Psoas muscle (tissue), 8 donors: Measurements from ENCODE around the gene ANKH. TPM values are rescaled to one million over a fixed set of nuclear protein-coding genes. Genes with fewer than 3 reads are reported as not detected.
A peak's percentile ranks its signal among the peaks of the same experiment; 100 is the strongest.

Experiments
- ATAC-seq, 4 donors: fragments of 200-7000 bp; cut with Tn5 transposase; one replicate each; pipeline ENCODE4 v1.9.1; 2020; ENCODE audit warnings: moderate library complexity in 3 of 4, mild to moderate bottlenecking in 2 of 4
- DNase-seq, 2 donors: peaks; one replicate each; pipeline ENCODE4 v3.0.0-alpha.2; 2020
- H3K27ac ChIP-seq: fragments of 200-600 bp; one replicate; pipeline ENCODE4 v1.8.0; 2022
- H3K27me3 ChIP-seq, 3 donors: fragments of 200-600 bp in 1 of 3; one replicate each; pipeline versions ENCODE4 v1.6.1 to v1.8.0; 2013 to 2022; ENCODE audit warnings: low read length in 2 of 3, mild to moderate bottlenecking in 2 of 3, moderate library complexity in 1 of 3; ENCODE audit not compliant: insufficient read depth in 3 of 3
- H3K36me3 ChIP-seq, 2 donors: fragments of 200-600 bp in 1 of 2; one replicate each; pipeline versions ENCODE4 v1.6.1 to v1.8.0; 2013 to 2022; ENCODE audit warnings: low read depth in 1 of 2, mild to moderate bottlenecking in 1 of 2, moderate library complexity in 1 of 2; ENCODE audit not compliant: insufficient read depth in 1 of 2
- H3K4me1 ChIP-seq: fragments of 200-600 bp; one replicate; pipeline ENCODE4 v1.8.0; 2022
- H3K4me3 ChIP-seq: fragments of 200-600 bp; one replicate; pipeline ENCODE4 v1.8.0; 2022; ENCODE audit warnings: mild to moderate bottlenecking
- H3K9me3 ChIP-seq: fragments of 200-600 bp; one replicate; pipeline ENCODE4 v1.8.0; 2022
- CTCF ChIP-seq: fragments of 200-600 bp; IDR thresholded peaks from one replicate; pipeline ENCODE4 v1.8.0; 2022; ENCODE audit warnings: antibody characterized with exemption
- WGBS, 3 donors: extraction: QIAGEN DNeasy Blood & Tissue Kit; methylation state at CpG; one replicate each; pipeline versions ENCODE4 v1.1.6 to v1.1.7; 2013; 5-methylcytosine and 5-hydroxymethylcytosine counted together
- intact Hi-C, 2 donors: fragments of 100-400 bp; cut with DNase I; formaldehyde crosslinking; loops; one replicate each; pipeline versions ENCODE4 v1.11.0 to v1.14.2; 2022
- polyA plus RNA-seq, 3 donors: library from polyadenylated mRNA; stranded (reverse); fragments of 200-250 nt; gene quantifications; one replicate each; pipeline ENCODE4 v1.2.3, GENCODE V29; 2013
- total RNA-seq, 4 donors: library from RNA; stranded (reverse); fragmentation: NEBNext Ultra II Directional in 2 of 4; extraction: Animal tissue kit (Norgen Biotek cat#: 25700) in 2 of 4; gene quantifications; one replicate each; pipeline versions ENCODE4 v1.2.1 to v1.2.4, GENCODE V29; 2021 to 2023
- donor health status: healthy with polysubstance abuse.
- donor health status: DM: no; HTN: no; CAD: no; lungs with moderate emphysema.
- donor health status: Bipolar disorder and iron deficiency.
- donor health status: healthy.
- donor health status: DM: yes; HTN: yes; CAD: no.
- donor health status: DM: no; HTN: no; CAD: no.
- donor health status: DM: no; HTN: no; CAD: no.
- donor health status: DM: yes; HTN: yes; CAD: no.

Gene ANKH
- total and polyA plus RNA-seq, 7 donors, result 24.0 to 92.8 (median 63.0) TPM

- Histone ChIP-seq H3K4me3 (no peak overlapping the region), H3K36me3 (no peaks in the 10 kb centered on the region), H3K27ac (peak overlapping the region; percentile 56), H3K27me3 (no peaks in the 10 kb centered on the region), H3K4me1 (peaks cover 48% of the 10 kb centered on the region), H3K9me3 (no peaks in the 10 kb centered on the region)
- ATAC-seq (peak in 1 of 4 donors; percentile 37), DNase-seq (no peak)
- no peak for TF ChIP-seq CTCF
- intact Hi-C loops, result loop anchor here (5.0 to 10.0 kb wide), 4 partner anchors 36 to 178 kb away; no protein-coding TSS in a partner anchor
- 29 to 51% (median 33%) methylated on average over 2 of the region's 2 CpGs for WGBS, 3 donors
These were observed 8.5 kb downstream of the ANKH start for GRCh38 chr5:14863105-14863504.

DNA sequence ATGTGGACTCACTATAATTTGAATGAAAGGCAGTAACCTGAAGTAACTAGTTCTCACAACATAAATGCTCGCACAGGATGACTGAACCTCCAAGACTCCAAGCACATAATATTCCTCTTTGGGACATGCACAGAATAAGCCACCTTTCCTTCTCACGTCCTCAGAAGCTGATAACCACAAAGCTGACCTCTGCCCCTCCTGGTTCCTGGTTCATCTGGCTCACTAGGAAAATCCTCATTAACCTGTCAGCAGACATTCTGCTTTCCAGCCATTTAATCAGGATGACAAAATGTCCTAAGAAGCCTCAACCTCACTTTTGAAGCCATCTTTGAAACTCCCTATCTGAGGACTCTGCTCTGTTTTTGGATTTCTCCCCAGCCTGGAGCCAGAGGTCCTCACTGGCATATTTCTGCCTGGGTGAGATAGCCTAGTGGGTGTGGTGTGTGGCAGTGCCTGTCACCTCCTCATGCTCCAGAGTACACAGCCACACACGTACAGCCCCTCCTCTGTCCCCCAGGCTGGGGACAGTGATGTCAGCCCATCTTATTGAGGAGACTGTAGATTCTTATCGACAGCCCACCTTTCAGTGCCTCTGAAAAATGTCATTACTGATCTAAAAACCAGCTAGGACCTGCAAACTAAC, 10.3 kb downstream of the ANKH start:
- no peak for ATAC-seq
- peaks cover 48% of the 10 kb centered on the region for H3K4me1 ChIP-seq
- H3K27me3 ChIP-seq, result no peaks in the 10 kb centered on the region
- no peaks in the 10 kb centered on the region for H3K36me3 ChIP-seq
- intact Hi-C loops, result loop anchor here (5.0 to 10.0 kb wide), 4 partner anchors 34 to 176 kb away; no protein-coding TSS in a partner anchor
- no peak overlapping the region for H3K4me3 ChIP-seq
- TF ChIP-seq CTCF, result no peak
- no peak for DNase-seq
- peak overlapping the region; percentile 38 for H3K27ac ChIP-seq
- no peaks in the 10 kb centered on the region for H3K9me3 ChIP-seq
- WGBS, 3 donors, result 65 to 75% (median 68%) methylated on average over 4 of the region's 4 CpGs

GRCh38 chr5:14859980-14860379, 11.6 kb downstream of the ANKH start:
- Histone ChIP-seq H3K4me3 (no peak overlapping the region), H3K36me3 (no peaks in the 10 kb centered on the region), H3K4me1 (peaks cover 45% of the 10 kb centered on the region), H3K27me3 (no peaks in the 10 kb centered on the region), H3K27ac (peak overlapping the region; percentile 38), H3K9me3 (no peaks in the 10 kb centered on the region)
- ATAC-seq (no peak), DNase-seq (no peak)
- intact Hi-C loops, result loop anchor here (5.0 to 10.0 kb wide), 4 partner anchors 33 to 175 kb away; no protein-coding TSS in a partner anchor
- TF ChIP-seq CTCF, result no peak
- WGBS, 3 donors, result 51 to 61% (median 54%) methylated on average over 7 of the region's 7 CpGs

DNA sequence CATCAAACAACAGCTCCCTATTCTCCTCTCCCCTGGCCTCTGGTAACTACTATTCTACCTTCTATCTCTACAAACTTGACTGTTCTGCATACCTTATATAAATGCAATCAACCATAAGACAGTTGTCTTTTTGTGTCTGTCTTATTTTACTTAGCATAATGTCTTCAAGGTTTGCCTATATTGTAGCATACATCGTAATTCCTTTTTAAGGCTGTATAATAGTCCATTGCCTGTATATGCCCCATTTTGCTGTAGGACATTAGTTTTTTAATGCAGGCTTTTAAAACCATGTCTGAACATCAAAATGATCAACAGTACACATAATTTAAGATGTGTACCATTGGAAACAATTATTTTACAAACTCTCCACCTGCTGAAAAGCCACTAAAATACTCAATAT, 12.4 kb downstream of the ANKH start:
- H3K4me1 ChIP-seq, result peaks cover 45% of the 10 kb centered on the region
- ATAC-seq (no peak), DNase-seq (no peak)
- TF ChIP-seq CTCF, result no peak
- H3K4me3 ChIP-seq, result no peak overlapping the region
- H3K36me3 ChIP-seq, result no peaks in the 10 kb centered on the region
- no peak overlapping the region for H3K27ac ChIP-seq
- intact Hi-C loops, result no loop called here
- no peaks in the 10 kb centered on the region for H3K9me3 ChIP-seq
- 95 to 100% (median 98%) methylated on average over 1 of the region's 1 CpG for WGBS, 3 donors
- no peaks in the 10 kb centered on the region for H3K27me3 ChIP-seq

DNA sequence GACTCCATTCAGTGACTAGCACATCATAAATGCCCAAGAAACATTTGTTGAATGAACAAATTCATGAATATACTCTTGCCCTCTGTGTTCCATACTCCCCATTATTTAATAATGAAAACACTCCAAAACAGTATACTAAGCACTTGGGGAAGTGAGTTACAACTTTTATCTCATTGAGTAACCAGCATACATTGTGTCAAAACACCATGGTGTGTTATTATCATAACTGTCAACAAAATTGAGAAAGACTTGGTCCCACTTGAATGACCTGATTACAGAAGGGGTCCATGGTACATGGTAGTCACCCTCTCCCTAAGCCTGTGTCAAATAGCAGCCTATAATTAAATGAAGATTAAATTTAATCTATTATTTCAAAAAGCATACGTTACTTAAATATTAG, 16.2 kb downstream of the ANKH start:
- DNase-seq (no peak), ATAC-seq (peak in 1 of 4 donors; percentile 49)
- H3K36me3 ChIP-seq, result no peaks in the 10 kb centered on the region
- no peak overlapping the region for H3K4me3 ChIP-seq
- no peaks in the 10 kb centered on the region for H3K27me3 ChIP-seq
- TF ChIP-seq CTCF, result no peak
- peaks cover 37% of the 10 kb centered on the region for H3K4me1 ChIP-seq
- WGBS, 3 donors, result 75 to 98% (median 82%) methylated on average over 1 of the region's 1 CpG
- no peaks in the 10 kb centered on the region for H3K9me3 ChIP-seq
- H3K27ac ChIP-seq, result peak overlapping the region; percentile 50
- intact Hi-C loops, result no loop called here
